AG04450 (cell line): Measurements from ENCODE around the gene COL6A3. TPM values are rescaled to one million over a fixed set of nuclear protein-coding genes. Genes with fewer than 3 reads are reported as not detected.

Experiments used
- CTCF ChIA-PET: fragments of 300-600, 350-600 bp; formaldehyde crosslinking; extraction: SDS; loops from one replicate; lab custom pipeline; 2022; ENCODE audit warnings: antibody characterized with exemption, inconsistent platforms; lab: Charles Lee
- POLR2A ChIA-PET: fragments of 350-600 bp; formaldehyde crosslinking; extraction: SDS; loops from one replicate; lab custom pipeline; 2021; ENCODE audit warnings: antibody characterized with exemption, inconsistent platforms; lab: Yijun Ruan, JAX
- DNase-seq: peaks from one replicate; pipeline ENCODE4 v3.0.0-alpha.2; 2011; ENCODE audit warnings: low read depth, low spot score
- H3K27ac ChIP-seq: one replicate; pipeline ENCODE4 v1.5.1; 2012; ENCODE audit warnings: low read depth, low read length, control low read depth
- H3K27me3 ChIP-seq: one replicate; pipeline ENCODE4 v1.6.0; 2012; ENCODE audit warnings: low read length; ENCODE audit not compliant: control insufficient read depth, insufficient read depth
- H3K4me3 ChIP-seq: 2 replicates; pipeline ENCODE4 v1.5.1; 2011; ENCODE audit warnings: mild to moderate bottlenecking, low read depth, low read length, control low read depth
- H3K9me3 ChIP-seq: 2 replicates; pipeline ENCODE4 v1.5.1; 2012; ENCODE audit warnings: low read length; ENCODE audit not compliant: control insufficient read depth, insufficient read depth
- polyA plus RNA-seq: library from polyadenylated mRNA; depleted of rRNA; stranded (reverse); fragments of >200 nt; gene quantifications from 2 replicates; pipeline ENCODE4 v1.2.3, GENCODE V29; 2011
- TF ChIP-seq, protein P1 (sequence below): IDR thresholded peaks from 2 replicates; pipeline ENCODE4 v1.5.1; 2011; ENCODE audit warnings: low read depth, low read length, control low read depth, inconsistent platforms

Gene COL6A3
- polyA plus RNA-seq, 1 experiment, result 1,384 TPM

- ChIA-PET POLR2A (no interaction called here), CTCF (no interaction called here)
Measured at GRCh38 chr2:237330541-237330940, 83.4 kb downstream of the COL6A3 start.

DNA sequence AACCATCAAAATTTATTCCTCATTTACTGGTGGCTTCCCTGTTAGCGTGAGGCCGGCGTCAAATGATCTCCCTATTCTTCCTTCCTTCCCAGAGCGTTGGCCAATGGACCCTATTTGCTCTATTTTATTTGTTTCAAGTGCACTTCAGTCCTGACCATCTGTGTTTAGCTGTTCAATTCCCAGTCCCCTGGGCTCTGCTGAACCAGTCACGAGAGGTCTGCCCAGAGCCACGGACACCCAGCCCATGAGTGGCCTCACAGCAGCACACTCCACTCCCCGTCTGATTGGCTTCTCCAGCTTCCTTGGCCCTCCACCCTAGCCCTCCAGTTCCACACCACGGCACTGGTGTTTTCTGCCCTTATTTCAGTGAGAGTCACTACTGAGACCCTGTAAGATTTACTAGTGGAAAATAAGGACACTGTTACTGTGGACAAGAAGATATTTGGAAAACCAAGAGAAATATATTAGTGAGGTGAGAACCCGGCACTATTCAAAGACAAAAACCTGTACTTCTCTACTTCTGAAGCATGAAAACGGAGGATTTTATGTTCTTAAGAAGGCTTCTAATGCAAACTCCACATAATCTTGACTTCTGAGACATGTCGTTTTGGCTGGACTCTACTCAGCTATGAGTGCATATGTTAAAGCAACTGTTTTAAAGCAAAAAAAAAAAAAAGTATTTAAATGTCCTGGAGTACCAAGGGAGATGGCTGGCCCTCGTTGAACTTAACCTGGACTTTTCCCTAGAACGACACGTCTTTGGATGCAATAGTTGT is 86.6 kb downstream of the COL6A3 start:
- ChIA-PET CTCF (interaction anchor here (0.6 to 1.7 kb wide), 4 partner anchors 82 to 205 kb away, joined by 3 to 4 read pairs (median 4); no protein-coding TSS in a partner anchor), POLR2A (interaction anchor here (1.1 to 1.4 kb wide), 3 partner anchors 12 to 70 kb away, joined by 4 to 8 read pairs (median 5); no protein-coding TSS in a partner anchor)
- TF ChIP-seq, protein P1, sequence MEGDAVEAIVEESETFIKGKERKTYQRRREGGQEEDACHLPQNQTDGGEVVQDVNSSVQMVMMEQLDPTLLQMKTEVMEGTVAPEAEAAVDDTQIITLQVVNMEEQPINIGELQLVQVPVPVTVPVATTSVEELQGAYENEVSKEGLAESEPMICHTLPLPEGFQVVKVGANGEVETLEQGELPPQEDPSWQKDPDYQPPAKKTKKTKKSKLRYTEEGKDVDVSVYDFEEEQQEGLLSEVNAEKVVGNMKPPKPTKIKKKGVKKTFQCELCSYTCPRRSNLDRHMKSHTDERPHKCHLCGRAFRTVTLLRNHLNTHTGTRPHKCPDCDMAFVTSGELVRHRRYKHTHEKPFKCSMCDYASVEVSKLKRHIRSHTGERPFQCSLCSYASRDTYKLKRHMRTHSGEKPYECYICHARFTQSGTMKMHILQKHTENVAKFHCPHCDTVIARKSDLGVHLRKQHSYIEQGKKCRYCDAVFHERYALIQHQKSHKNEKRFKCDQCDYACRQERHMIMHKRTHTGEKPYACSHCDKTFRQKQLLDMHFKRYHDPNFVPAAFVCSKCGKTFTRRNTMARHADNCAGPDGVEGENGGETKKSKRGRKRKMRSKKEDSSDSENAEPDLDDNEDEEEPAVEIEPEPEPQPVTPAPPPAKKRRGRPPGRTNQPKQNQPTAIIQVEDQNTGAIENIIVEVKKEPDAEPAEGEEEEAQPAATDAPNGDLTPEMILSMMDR, result no peak
- no peaks in the 10 kb centered on the region for H3K27me3 ChIP-seq
- H3K27ac ChIP-seq, result peak overlapping the region; percentile 95
- no peak overlapping the region for H3K4me3 ChIP-seq
- DNase-seq, result no peak
- H3K9me3 ChIP-seq, result no peaks in the 10 kb centered on the region

More at GRCh38 chr2:237330541-237330940, 83.4 kb downstream of the COL6A3 start:
- no peak overlapping the region for H3K4me3 ChIP-seq
- H3K27me3 ChIP-seq, result no peaks in the 10 kb centered on the region
- no peak overlapping the region for H3K27ac ChIP-seq
- DNase-seq, result no peak
- no peaks in the 10 kb centered on the region for H3K9me3 ChIP-seq
- TF ChIP-seq, protein P1, result no peak

- Histone ChIP-seq H3K27me3 (no peaks in the 10 kb centered on the region), H3K27ac (peak overlapping the region; percentile 95), H3K9me3 (no peaks in the 10 kb centered on the region), H3K4me3 (no peak overlapping the region)
- CTCF ChIA-PET, result interaction anchor here (0.6 to 1.7 kb wide), 3 partner anchors 83 to 204 kb away, joined by 3 to 4 read pairs (median 3); no protein-coding TSS in a partner anchor
- peak; percentile 72 for DNase-seq
- TF ChIP-seq, protein P1, result no peak
- POLR2A ChIA-PET, result interaction anchor here (0.6 to 1.4 kb wide), 6 partner anchors 11 to 155 kb away, joined by 3 to 8 read pairs (median 5); no protein-coding TSS in a partner anchor
Measured at GRCh38 chr2:237326266-237327171, 87.4 kb downstream of the COL6A3 start.

DNA sequence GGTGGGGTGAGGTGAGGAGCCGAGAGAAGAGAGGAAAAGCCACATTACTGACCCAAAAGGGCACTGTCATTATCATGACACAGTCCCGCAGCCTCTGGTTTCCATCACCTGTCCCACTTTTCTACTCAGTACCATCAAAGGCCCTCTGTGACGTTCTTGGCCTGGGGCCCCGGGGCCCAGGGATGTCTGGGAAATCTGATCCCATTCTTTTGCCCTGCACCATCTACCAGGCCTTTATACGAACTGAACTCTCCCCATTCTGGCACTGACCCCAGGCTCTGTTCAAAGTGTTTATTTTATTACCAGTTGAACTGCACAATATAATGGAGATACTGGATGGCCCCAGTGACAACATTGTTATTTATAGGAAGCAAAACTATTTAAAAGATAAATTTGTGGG is 89.1 kb downstream of the COL6A3 start:
- Histone ChIP-seq H3K27ac (peak overlapping the region; percentile 93), H3K9me3 (no peaks in the 10 kb centered on the region; the same call in 1 of the 2 replicates), H3K4me3 (no peak overlapping the region), H3K27me3 (no peaks in the 10 kb centered on the region)
- DNase-seq, result no peak
- TF ChIP-seq, protein P1, result no peak
- POLR2A ChIA-PET, result no interaction called here
- CTCF ChIA-PET, result no interaction called here
